Activated CD8-positive, alpha-beta memory T cell treated with anti-CD3 and anti-CD28 coated beads for 36 hours (primary cell): ENCODE measurements around the gene SRGAP1. TPM values are rescaled to one million over a fixed set of nuclear protein-coding genes. Genes with fewer than 3 reads are reported as not detected.
"Not testable (repeated sequence)": the region's sequence is repeated elsewhere in the genome, so short reads cannot be mapped to it uniquely, and the experiment has no call there.

ENCODE experiments used
- CTCF ChIA-PET: fragments of 350-600 bp; sonication (Branson Sonifier 250); formaldehyde crosslinking; loops from one replicate; lab custom pipeline; 2021; ENCODE audit warnings: antibody characterized with exemption; lab: Charles Lee
- POLR2A ChIA-PET: fragments of 350-600 bp; sonication (Branson Sonifier 250); formaldehyde crosslinking; loops from one replicate; lab custom pipeline; 2021; ENCODE audit warnings: antibody characterized with exemption; lab: Charles Lee
- total RNA-seq, 2 experiments: library from RNA; stranded (reverse); gene quantifications; one replicate each; pipeline ENCODE4 v1.2.3, GENCODE V29; 2021

SRGAP1 gene
- total RNA-seq, 2 experiments from 2014 or later: 0.46 to 0.69 TPM

- POLR2A ChIA-PET: no interaction called here
- CTCF ChIA-PET: no interaction called here
Observed at GRCh38 chr12:63826006-63826585, 18.4 kb upstream of the SRGAP1 start.

- ChIA-PET POLR2A (no interaction called here), CTCF (interaction anchor here (1.2 kb wide), 1 partner anchor 10 kb away, joined by 4 read pairs; no protein-coding TSS in a partner anchor)
Observed at GRCh38 chr12:63828867-63829266, 15.6 kb upstream of the SRGAP1 start.

- POLR2A ChIA-PET: no interaction called here
- CTCF ChIA-PET: interaction anchor here (1.2 kb wide), 1 partner anchor 20 kb away, joined by 3 read pairs; no protein-coding TSS in a partner anchor
Observed at GRCh38 chr12:63836046-63836445, 8.5 kb upstream of the SRGAP1 start.

- POLR2A ChIA-PET: no interaction called here
- CTCF ChIA-PET: interaction anchor here (1.2 kb wide), 1 partner anchor 21 kb away, joined by 3 read pairs; no protein-coding TSS in a partner anchor
Observed at GRCh38 chr12:63836936-63837335, 7.6 kb upstream of the SRGAP1 start.

- ChIA-PET POLR2A (no interaction called here), CTCF (no interaction called here)
Observed at GRCh38 chr12:63838411-63838810, 6.1 kb upstream of the SRGAP1 start.

- CTCF ChIA-PET: no interaction called here
- POLR2A ChIA-PET: no interaction called here
Observed at GRCh38 chr12:63841011-63841410, 3.5 kb upstream of the SRGAP1 start.

- ChIA-PET CTCF (no interaction called here), POLR2A (no interaction called here)
Observed at GRCh38 chr12:63841571-63841970, 2.9 kb upstream of the SRGAP1 start.

GRCh38 chr12:63842750-63843149 is 1.8 kb upstream of the SRGAP1 start:
- POLR2A ChIA-PET: not testable (repeated sequence)
- CTCF ChIA-PET: interaction anchor here (0.9 to 1.8 kb wide), 2 partner anchors 413 to 415 kb away, joined by 5 to 11 read pairs; no protein-coding TSS in a partner anchor

GRCh38 chr12:63843254-63843720 is 1.2 kb upstream of the SRGAP1 start:
- POLR2A ChIA-PET: no interaction called here
- CTCF ChIA-PET: interaction anchor here (0.6 to 1.8 kb wide), 3 partner anchors 401 to 415 kb away, joined by 4 to 11 read pairs (median 5); no protein-coding TSS in a partner anchor

GRCh38 chr12:63843721-63844390 is 644 bp upstream of the SRGAP1 start:
- ChIA-PET CTCF (interaction anchor here (0.6 to 1.8 kb wide), 4 partner anchors 22 to 414 kb away, joined by 4 to 11 read pairs (median 4); no protein-coding TSS in a partner anchor), POLR2A (no interaction called here)

GRCh38 chr12:63845726-63846125 is 1.2 kb downstream of the SRGAP1 start:
- CTCF ChIA-PET: no interaction called here
- POLR2A ChIA-PET: no interaction called here

GRCh38 chr12:63846238-63846967 is 1.9 kb downstream of the SRGAP1 start:
- POLR2A ChIA-PET: no interaction called here
- CTCF ChIA-PET: no interaction called here

GRCh38 chr12:63848450-63848849 is 4.0 kb downstream of the SRGAP1 start:
- ChIA-PET CTCF (no interaction called here), POLR2A (no interaction called here)

GRCh38 chr12:63849106-63849620 is 4.7 kb downstream of the SRGAP1 start:
- ChIA-PET CTCF (no interaction called here), POLR2A (no interaction called here)

- CTCF ChIA-PET: no interaction called here
- POLR2A ChIA-PET: no interaction called here
Observed at GRCh38 chr12:63849641-63850040, 5.1 kb downstream of the SRGAP1 start.

GRCh38 chr12:63853978-63854377 is 9.5 kb downstream of the SRGAP1 start:
- POLR2A ChIA-PET: no interaction called here
- CTCF ChIA-PET: no interaction called here

GRCh38 chr12:63855299-63855698 is 10.8 kb downstream of the SRGAP1 start:
- POLR2A ChIA-PET: no interaction called here
- CTCF ChIA-PET: interaction anchor here (0.7 kb wide), 1 partner anchor 1317 kb away, joined by 3 read pairs; no protein-coding TSS in a partner anchor

GRCh38 chr12:63857771-63858670 is 13.5 kb downstream of the SRGAP1 start:
- ChIA-PET CTCF (no interaction called here), POLR2A (no interaction called here)

GRCh38 chr12:63859880-63860279 is 15.4 kb downstream of the SRGAP1 start:
- POLR2A ChIA-PET, CTCF ChIA-PET: not testable (repeated sequence)
